ENCODE results near the gene ALKBH1. TPM values are rescaled to one million over a fixed set of nuclear protein-coding genes. Genes with fewer than 3 reads are reported as not detected.

Gene ALKBH1
- total and polyA plus RNA-seq, 9 of the 15 experiments (the other 6 are each of a cell fraction or from before 2014, with no cell fraction given): 5.3 to 19.4 (median 10.7) TPM

GRCh38 chr14:77630111-77630510, 77.7 kb downstream of the ALKBH1 start (continued):
- TF ChIP-seq, protein P1, sequence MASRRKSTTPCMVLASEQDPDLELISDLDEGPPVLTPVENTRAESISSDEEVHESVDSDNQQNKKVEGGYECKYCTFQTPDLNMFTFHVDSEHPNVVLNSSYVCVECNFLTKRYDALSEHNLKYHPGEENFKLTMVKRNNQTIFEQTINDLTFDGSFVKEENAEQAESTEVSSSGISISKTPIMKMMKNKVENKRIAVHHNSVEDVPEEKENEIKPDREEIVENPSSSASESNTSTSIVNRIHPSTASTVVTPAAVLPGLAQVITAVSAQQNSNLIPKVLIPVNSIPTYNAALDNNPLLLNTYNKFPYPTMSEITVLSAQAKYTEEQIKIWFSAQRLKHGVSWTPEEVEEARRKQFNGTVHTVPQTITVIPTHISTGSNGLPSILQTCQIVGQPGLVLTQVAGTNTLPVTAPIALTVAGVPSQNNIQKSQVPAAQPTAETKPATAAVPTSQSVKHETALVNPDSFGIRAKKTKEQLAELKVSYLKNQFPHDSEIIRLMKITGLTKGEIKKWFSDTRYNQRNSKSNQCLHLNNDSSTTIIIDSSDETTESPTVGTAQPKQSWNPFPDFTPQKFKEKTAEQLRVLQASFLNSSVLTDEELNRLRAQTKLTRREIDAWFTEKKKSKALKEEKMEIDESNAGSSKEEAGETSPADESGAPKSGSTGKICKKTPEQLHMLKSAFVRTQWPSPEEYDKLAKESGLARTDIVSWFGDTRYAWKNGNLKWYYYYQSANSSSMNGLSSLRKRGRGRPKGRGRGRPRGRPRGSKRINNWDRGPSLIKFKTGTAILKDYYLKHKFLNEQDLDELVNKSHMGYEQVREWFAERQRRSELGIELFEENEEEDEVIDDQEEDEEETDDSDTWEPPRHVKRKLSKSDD (conservative IDR thresholded peaks at IDR 0.05; ENCODE audit: low read length): no peak
- TF ChIP-seq FOXA1 (IDR thresholded peaks at IDR 0.05; ENCODE audit: borderline replicate concordance) (no peak), ETV6 (IDR thresholded peaks at IDR 0.05; ENCODE audit: borderline replicate concordance in 1 of 2, low read depth in 2 of 2, low read length in 1 of 2) (no peak), ETV6 (CRISPR knock-in tag; IDR thresholded peaks at IDR 0.05; ENCODE audit: borderline replicate concordance) (no peak), NR2F6 (CRISPR knock-in tag; IDR thresholded peaks at IDR 0.05) (no peak)

DNA sequence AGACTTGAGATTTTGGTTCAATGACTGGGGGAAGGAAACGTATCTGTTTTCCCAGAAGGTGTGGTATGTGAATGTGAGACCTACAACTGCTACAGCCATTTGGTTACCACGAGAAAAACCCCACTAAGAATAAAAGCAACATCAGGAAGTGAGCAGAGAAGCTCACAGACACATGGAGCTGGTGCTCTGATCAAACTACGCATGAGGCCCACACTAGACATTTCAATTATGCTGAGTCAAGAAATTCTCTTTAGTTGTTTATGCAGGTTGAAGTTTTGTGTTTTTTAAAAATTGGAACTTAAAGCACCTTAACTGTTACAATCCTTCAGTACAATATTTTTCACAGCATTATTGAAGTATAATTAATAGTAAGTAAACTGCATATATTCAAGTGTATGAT, 82.5 kb downstream of the ALKBH1 start:
- Histone ChIP-seq H3K27me3 (ENCODE audit: control insufficient read depth in 2 of 2, insufficient read depth in 2 of 2, low read length in 2 of 2) (no peaks in the 10 kb centered on the region), H3K79me2 (ENCODE audit: control insufficient read depth, insufficient read depth, low read length) (no peaks in the 10 kb centered on the region), H4K20me1 (replicated peaks; ENCODE audit: control insufficient read depth, insufficient read depth, low read length) (no peaks in the 10 kb centered on the region), H3K4me1 (replicated peaks in 1 of 2; ENCODE audit: control insufficient read depth in 2 of 2, insufficient read depth in 2 of 2, low read length in 2 of 2) (no peaks in the 10 kb centered on the region), H3K9me1 (ENCODE audit: control insufficient read depth, insufficient read depth, low read length) (no peaks in the 10 kb centered on the region), H3K36me3 (ENCODE audit: control insufficient read depth, insufficient read depth, low read length) (no peaks in the 10 kb centered on the region), H3K4me3 (no peak overlapping the region), H2AFZ (ENCODE audit: low read depth, low read length) (peak overlapping the region; percentile 46), H3K9ac (ENCODE audit: insufficient read depth in 1 of 2, low read depth in 2 of 2, low read length in 2 of 2) (no peak overlapping the region), H3K9me3 (replicated peaks; ENCODE audit: control insufficient read depth, insufficient read depth, low read depth, low read length) (no peaks in the 10 kb centered on the region), H3K4me2 (ENCODE audit: insufficient read depth, low read length) (no peak overlapping the region), H3K27ac (ENCODE audit: extremely low read depth, low read depth, low read length) (no peak overlapping the region)
- no TSS peak for BruUV-seq (replicated peaks)
- 39% methylated on average over 3 of the region's 3 CpGs for WGBS (ENCODE audit: insufficient coverage, low coverage, missing lambda C conversion rate)
- in situ Hi-C loops (cut with MboI): no loop called here
- intact Hi-C loops (cut with micrococcal nuclease): no loop called here
- DNase-seq (ENCODE audit: extremely low read depth in 1 of 4, low spot score in 3 of 4) (no peak), ATAC-seq (no peak), FAIRE-seq (no peak)
- POLR2A ChIA-PET: no interaction called here
- CTCF ChIA-PET (ENCODE audit: low intra/inter-chr PET ratio): no interaction called here
- TF ChIP-seq TEAD1 (CRISPR knock-in tag; IDR thresholded peaks at IDR 0.05): no peak
- TF ChIP-seq, protein P2, sequence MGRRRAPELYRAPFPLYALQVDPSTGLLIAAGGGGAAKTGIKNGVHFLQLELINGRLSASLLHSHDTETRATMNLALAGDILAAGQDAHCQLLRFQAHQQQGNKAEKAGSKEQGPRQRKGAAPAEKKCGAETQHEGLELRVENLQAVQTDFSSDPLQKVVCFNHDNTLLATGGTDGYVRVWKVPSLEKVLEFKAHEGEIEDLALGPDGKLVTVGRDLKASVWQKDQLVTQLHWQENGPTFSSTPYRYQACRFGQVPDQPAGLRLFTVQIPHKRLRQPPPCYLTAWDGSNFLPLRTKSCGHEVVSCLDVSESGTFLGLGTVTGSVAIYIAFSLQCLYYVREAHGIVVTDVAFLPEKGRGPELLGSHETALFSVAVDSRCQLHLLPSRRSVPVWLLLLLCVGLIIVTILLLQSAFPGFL (CRISPR knock-in tag; IDR thresholded peaks at IDR 0.05): no peak
- TF ChIP-seq BRD9 (IDR thresholded peaks at IDR 0.05; ENCODE audit: low read depth, partially characterized antibody): no peak
- TF ChIP-seq ZNF77 (CRISPR knock-in tag; IDR thresholded peaks at IDR 0.05): no peak
- TF ChIP-seq TBP (optimal IDR thresholded peaks at IDR 0.05; ENCODE audit: low read depth, low read length): no peak
- TF ChIP-seq, protein P3, sequence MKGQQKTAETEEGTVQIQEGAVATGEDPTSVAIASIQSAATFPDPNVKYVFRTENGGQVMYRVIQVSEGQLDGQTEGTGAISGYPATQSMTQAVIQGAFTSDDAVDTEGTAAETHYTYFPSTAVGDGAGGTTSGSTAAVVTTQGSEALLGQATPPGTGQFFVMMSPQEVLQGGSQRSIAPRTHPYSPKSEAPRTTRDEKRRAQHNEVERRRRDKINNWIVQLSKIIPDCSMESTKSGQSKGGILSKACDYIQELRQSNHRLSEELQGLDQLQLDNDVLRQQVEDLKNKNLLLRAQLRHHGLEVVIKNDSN (CRISPR knock-in tag; IDR thresholded peaks at IDR 0.05): no peak
- TF ChIP-seq TRIM28 (IDR thresholded peaks at IDR 0.05): no peak
- TF ChIP-seq ZNF316 (IDR thresholded peaks at IDR 0.05): peak; percentile 87
- TF ChIP-seq ILK (tag; IDR thresholded peaks at IDR 0.05; ENCODE audit: borderline replicate concordance, low read depth): no peak
- TF ChIP-seq MAFK (IDR thresholded peaks at IDR 0.05; ENCODE audit: low read length): peak; percentile 67; the same call in 1 of the 2 replicates
- TF ChIP-seq C11orf30 (IDR thresholded peaks at IDR 0.05; ENCODE audit: low read depth): peak; percentile 78
- TF ChIP-seq SP1 (CRISPR knock-in tag; IDR thresholded peaks at IDR 0.05): no peak
- no peak for TF ChIP-seq RBM34 (IDR thresholded peaks at IDR 0.05; ENCODE audit: borderline replicate concordance, insufficient read depth, low read length)
- no peak for TF ChIP-seq DNMT1 (IDR thresholded peaks at IDR 0.05)
- TF ChIP-seq MAFF (IDR thresholded peaks at IDR 0.05; ENCODE audit: low read length): peak; percentile 56

All from K562 (cell line).